ENCODE data around the gene BAZ1A. TPM values are rescaled to one million over a fixed set of nuclear protein-coding genes. Genes with fewer than 3 reads are reported as not detected.

The BAZ1A gene
- total and polyA plus RNA-seq, 2 donors (not counting 1 experiment from before 2014, with no cell fraction given) = 18.8 to 36.8 TPM

DNA sequence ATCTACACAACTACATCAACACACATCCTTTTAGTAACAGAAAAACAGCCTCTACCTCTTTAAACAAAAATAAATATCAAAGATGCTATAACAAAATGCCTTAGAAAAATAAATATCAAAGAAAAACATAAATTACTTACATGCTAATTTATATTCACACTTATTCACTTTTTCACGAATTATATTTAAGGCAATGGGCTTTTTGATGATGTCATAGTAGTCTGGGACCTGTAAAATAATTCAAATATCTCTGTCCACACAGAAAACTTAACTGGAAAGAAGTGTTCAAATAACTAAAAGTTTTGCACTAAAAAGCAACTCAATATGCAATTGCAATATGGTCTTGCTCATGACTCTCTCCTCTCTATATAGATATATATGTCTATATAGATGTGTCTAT is 120.5 kb downstream of the BAZ1A start:
- Histone ChIP-seq H3K9ac (ENCODE audit: low read length) (no peak overlapping the region), H3K4me2 (replicated peaks; ENCODE audit: low read depth, low read length, poor library complexity, severe bottlenecking) (no peak overlapping the region), H3K27me3 (replicated peaks in 1 of 4; ENCODE audit: control extremely low read depth in 1 of 4, control insufficient read depth in 3 of 4, insufficient read depth in 4 of 4, low read length in 3 of 4) (no peaks in the 10 kb centered on the region), H3K9me3 (ENCODE audit: control extremely low read depth in 1 of 3, control insufficient read depth in 2 of 3, insufficient read depth in 1 of 3, low read length in 2 of 3) (no peaks in the 10 kb centered on the region), H3K27ac (ENCODE audit: low read length in 2 of 2) (no peak overlapping the region), H3K36me3 (replicated peaks in 1 of 2; ENCODE audit: control extremely low read depth in 1 of 2, control insufficient read depth in 1 of 2, extremely low read depth in 1 of 2, insufficient read depth in 2 of 2, low read length in 1 of 2) (peaks cover 2 to 29% of the 10 kb centered on the region in 2 experiments), H2AFZ (ENCODE audit: insufficient read depth, low read depth, low read length, poor library complexity, severe bottlenecking) (no peak overlapping the region), H3K79me2 (ENCODE audit: control insufficient read depth, insufficient read depth, low read length) (no peaks in the 10 kb centered on the region), H3K4me1 (ENCODE audit: control insufficient read depth in 2 of 2, insufficient read depth in 2 of 2, low read length in 2 of 2) (no peaks in the 10 kb centered on the region), H4K20me1 (ENCODE audit: control insufficient read depth, insufficient read depth, low read length, poor library complexity, severe bottlenecking) (no peaks in the 10 kb centered on the region), H3K4me3 (ENCODE audit: control extremely low read depth in 1 of 5, extremely low read depth in 1 of 5, insufficient read depth in 1 of 5, low read depth in 2 of 5, low read length in 4 of 5) (no peak overlapping the region)
- no peaks in the 10 kb centered on the region for H3K4me1 Mint-ChIP-seq
- intact Hi-C loops (cut with micrococcal nuclease) = no loop called here
- no peak for TF ChIP-seq EZH2 (IDR thresholded peaks at IDR 0.05; ENCODE audit: borderline replicate concordance, insufficient read depth, low read depth, low read length, poor library complexity, severe bottlenecking)
- TF ChIP-seq, protein P1, sequence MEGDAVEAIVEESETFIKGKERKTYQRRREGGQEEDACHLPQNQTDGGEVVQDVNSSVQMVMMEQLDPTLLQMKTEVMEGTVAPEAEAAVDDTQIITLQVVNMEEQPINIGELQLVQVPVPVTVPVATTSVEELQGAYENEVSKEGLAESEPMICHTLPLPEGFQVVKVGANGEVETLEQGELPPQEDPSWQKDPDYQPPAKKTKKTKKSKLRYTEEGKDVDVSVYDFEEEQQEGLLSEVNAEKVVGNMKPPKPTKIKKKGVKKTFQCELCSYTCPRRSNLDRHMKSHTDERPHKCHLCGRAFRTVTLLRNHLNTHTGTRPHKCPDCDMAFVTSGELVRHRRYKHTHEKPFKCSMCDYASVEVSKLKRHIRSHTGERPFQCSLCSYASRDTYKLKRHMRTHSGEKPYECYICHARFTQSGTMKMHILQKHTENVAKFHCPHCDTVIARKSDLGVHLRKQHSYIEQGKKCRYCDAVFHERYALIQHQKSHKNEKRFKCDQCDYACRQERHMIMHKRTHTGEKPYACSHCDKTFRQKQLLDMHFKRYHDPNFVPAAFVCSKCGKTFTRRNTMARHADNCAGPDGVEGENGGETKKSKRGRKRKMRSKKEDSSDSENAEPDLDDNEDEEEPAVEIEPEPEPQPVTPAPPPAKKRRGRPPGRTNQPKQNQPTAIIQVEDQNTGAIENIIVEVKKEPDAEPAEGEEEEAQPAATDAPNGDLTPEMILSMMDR (IDR thresholded peaks at IDR 0.05) = no peak
- ChIA-PET CTCF (no interaction called here), POLR2A (no interaction called here)
- ATAC-seq (ENCODE audit: low read depth) (no peak), DNase-seq (no peak)
- H3K27ac Mint-ChIP-seq = no peak overlapping the region
- no peaks in the 10 kb centered on the region for H3K9me3 Mint-ChIP-seq (ENCODE audit: insufficient read depth)
- no CpG with 5 or more reads among the region's 1 CpG for WGBS (ENCODE audit: insufficient coverage)
- no peaks in the 10 kb centered on the region for H3K27me3 Mint-ChIP-seq
- H3K4me3 Mint-ChIP-seq = no peak overlapping the region

DNA sequence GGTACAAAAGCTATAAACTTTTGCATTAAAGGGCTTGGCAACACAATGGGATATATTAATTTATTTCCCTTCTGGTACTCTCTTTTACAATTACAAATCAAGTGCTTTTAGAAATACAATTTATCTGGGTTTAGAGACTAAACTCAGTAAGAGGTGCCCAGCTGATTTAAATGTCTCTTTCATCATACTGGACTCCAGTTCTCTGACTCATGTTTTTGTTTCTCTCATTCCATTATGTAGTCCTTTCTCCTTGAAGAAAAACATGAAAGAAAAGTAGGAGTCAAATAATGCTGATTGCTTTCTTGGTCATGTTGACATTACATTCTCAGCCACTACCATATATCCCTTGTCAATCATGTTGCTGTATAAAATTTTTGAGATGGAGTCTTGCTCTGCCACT is 124.5 kb downstream of the BAZ1A start:
- H3K27ac Mint-ChIP-seq = no peak overlapping the region
- ChIA-PET POLR2A (no interaction called here), CTCF (no interaction called here)
- H3K27me3 Mint-ChIP-seq = no peaks in the 10 kb centered on the region
- H3K9me3 ChIP-seq (ENCODE audit: control extremely low read depth in 1 of 3, control insufficient read depth in 2 of 3, insufficient read depth in 1 of 3, low read length in 2 of 3) = no peaks in the 10 kb centered on the region
- no peaks in the 10 kb centered on the region for H3K9me3 Mint-ChIP-seq (ENCODE audit: insufficient read depth)
- no peak overlapping the region for H3K4me3 ChIP-seq (ENCODE audit: control extremely low read depth in 1 of 5, extremely low read depth in 1 of 5, insufficient read depth in 1 of 5, low read depth in 2 of 5, low read length in 4 of 5)
- H2AFZ ChIP-seq (ENCODE audit: insufficient read depth, low read depth, low read length, poor library complexity, severe bottlenecking) = no peak overlapping the region
- no peaks in the 10 kb centered on the region for H3K4me1 ChIP-seq (ENCODE audit: control insufficient read depth in 2 of 2, insufficient read depth in 2 of 2, low read length in 2 of 2)
- ATAC-seq (ENCODE audit: low read depth) = no peak
- TF ChIP-seq EZH2 (IDR thresholded peaks at IDR 0.05; ENCODE audit: borderline replicate concordance, insufficient read depth, low read depth, low read length, poor library complexity, severe bottlenecking) = no peak
- TF ChIP-seq, protein P1 (IDR thresholded peaks at IDR 0.05) = no peak
- no peaks in the 10 kb centered on the region for H4K20me1 ChIP-seq (ENCODE audit: control insufficient read depth, insufficient read depth, low read length, poor library complexity, severe bottlenecking)
- H3K9ac ChIP-seq (ENCODE audit: low read length) = no peak overlapping the region
- H3K27me3 ChIP-seq (replicated peaks in 1 of 4; ENCODE audit: control extremely low read depth in 1 of 4, control insufficient read depth in 3 of 4, insufficient read depth in 4 of 4, low read length in 3 of 4) = no peaks in the 10 kb centered on the region
- intact Hi-C loops (cut with micrococcal nuclease) = no loop called here
- no peak overlapping the region for H3K4me3 Mint-ChIP-seq
- H3K79me2 ChIP-seq (ENCODE audit: control insufficient read depth, insufficient read depth, low read length) = no peaks in the 10 kb centered on the region
- H3K27ac ChIP-seq (ENCODE audit: low read length in 2 of 2) = no peak overlapping the region
- no peak overlapping the region for H3K4me2 ChIP-seq (replicated peaks; ENCODE audit: low read depth, low read length, poor library complexity, severe bottlenecking)
- H3K4me1 Mint-ChIP-seq = no peaks in the 10 kb centered on the region
- no peak for DNase-seq
- H3K36me3 ChIP-seq (replicated peaks in 1 of 2; ENCODE audit: control extremely low read depth in 1 of 2, control insufficient read depth in 1 of 2, extremely low read depth in 1 of 2, insufficient read depth in 2 of 2, low read length in 1 of 2) = peaks cover 0 to 12% of the 10 kb centered on the region in 2 experiments
